HPDE6-E6E7 (cell line): ENCODE results near the gene SUN1.
"Not testable (repeated sequence)": the region's sequence is repeated elsewhere in the genome, so short reads cannot be mapped to it uniquely, and the experiment has no call there.

Source experiments
- DNase-seq: peaks from one replicate; pipeline ENCODE4 v3.0.0; 2011; ENCODE audit warnings: missing footprints; ENCODE audit errors: extremely low spot score

The SUN1 gene

DNA sequence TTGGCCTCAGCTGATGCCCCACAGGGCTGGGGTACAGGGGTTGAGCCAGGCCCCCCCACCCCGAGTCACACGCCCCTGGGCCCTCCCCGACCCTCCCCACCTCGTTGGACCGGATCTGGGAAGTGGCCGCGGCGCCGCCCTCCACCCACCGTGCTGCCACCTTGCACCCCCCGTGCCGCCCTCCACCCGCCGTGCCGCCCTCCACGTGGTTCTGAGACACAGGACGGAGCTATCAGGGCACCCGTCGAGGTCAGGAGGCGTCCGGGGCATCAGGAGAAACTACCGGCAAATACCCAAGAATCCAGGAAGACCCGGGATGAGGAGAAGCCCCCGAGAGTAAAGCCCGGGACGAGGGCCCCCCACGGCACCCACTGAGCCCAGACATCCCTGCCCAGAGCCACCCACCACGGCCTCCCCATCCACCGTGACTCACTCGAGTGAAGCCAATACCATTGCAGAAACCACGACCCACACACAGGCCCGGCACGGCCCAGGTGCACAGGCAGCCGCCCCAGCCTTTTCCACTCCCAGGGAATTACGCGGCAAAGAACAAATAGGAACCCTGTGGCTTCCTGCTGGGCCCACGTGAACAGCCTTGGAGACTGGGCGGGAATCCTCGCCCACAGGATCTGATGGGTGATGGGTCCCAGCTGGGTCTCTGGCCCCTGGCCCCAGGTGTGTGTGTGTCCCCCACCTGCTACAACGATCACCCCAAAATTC is 88.2 kb downstream of the SUN1 start:
- no peak for DNase-seq

- DNase-seq: no peak
These were observed 88.8 kb downstream of the SUN1 start for GRCh38 chr7:921071-921461.

- no peak for DNase-seq
These were observed 89.5 kb downstream of the SUN1 start for GRCh38 chr7:921581-922333.

- no peak for DNase-seq
These were observed 90.2 kb downstream of the SUN1 start for GRCh38 chr7:922334-923107.

DNA sequence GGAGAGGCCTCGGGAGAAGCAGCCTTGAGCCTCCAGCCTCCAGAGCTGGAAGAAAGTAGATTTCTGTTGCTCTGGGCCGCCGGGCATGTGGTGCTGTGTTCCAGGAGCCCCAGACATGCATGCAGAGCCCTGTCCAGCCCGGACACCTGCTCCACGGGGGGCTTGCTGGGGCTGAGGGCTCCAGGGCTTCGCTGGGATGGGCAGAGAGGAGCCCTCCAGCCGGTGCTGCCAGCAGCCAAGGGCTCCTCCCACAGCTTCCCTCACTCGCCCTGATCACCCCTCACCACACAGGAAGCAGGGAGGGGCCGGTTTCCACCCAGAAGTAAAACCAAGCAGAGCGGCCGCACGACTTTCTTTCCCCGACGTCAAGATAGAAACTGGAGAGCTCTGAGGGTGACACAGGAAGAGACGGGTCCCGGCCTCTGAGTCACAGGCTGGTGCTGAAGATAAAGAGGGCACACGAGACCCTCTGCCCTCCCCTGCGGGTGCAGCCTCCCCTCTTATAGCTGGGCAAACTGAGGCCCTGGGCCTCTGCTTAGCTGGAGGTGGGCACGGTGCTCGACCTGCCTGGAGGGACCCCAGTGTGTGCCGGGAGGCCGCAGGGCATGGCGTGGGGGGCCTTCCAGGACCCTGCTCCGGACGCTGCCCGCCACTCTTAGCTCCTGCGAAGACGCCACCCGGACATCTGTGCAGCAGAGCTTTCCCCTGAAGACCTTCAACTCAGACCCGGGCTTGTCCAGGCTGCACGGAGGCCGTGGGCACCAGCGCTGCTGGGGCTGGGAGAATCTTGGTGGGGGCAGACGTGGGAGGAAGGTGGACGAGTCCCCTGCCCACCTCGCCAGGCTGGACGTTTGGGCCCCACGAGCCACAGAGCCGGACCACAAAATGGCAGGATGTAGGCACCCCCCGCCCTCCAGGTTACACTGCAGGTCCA is 91.1 kb downstream of the SUN1 start:
- DNase-seq: no peak

GRCh38 chr7:924042-924441 is 91.8 kb downstream of the SUN1 start:
- DNase-seq: not testable (repeated sequence)
